ENCODE data around the gene PXDN. TPM values are rescaled to one million over a fixed set of nuclear protein-coding genes. Genes with fewer than 3 reads are reported as not detected.

The PXDN gene
- total RNA-seq, 1 donor from 2014 or later = 35.6 TPM

GRCh38 chr2:1647417-1648240 is 96.7 kb downstream of the PXDN start:
- no peak for DNase-seq

- no peak for DNase-seq
Measured at GRCh38 chr2:1645761-1646476, 98.4 kb downstream of the PXDN start.

GRCh38 chr2:1644427-1644826 is 99.9 kb downstream of the PXDN start:
- DNase-seq = no peak

GRCh38 chr2:1642993-1643619 is 101.2 kb downstream of the PXDN start:
- DNase-seq = no peak

- no peak for DNase-seq
Measured at GRCh38 chr2:1642066-1642861, 102.1 kb downstream of the PXDN start.

- DNase-seq = no peak
Measured at GRCh38 chr2:1641523-1641922, 102.8 kb downstream of the PXDN start.

- no peak for DNase-seq
Measured at GRCh38 chr2:1640301-1641135, 103.8 kb downstream of the PXDN start.

- DNase-seq = no peak
Measured at GRCh38 chr2:1639086-1639858, 105.0 kb downstream of the PXDN start.

GRCh38 chr2:1638281-1638860 is 105.9 kb downstream of the PXDN start:
- no peak for DNase-seq

GRCh38 chr2:1636791-1637415 is 107.4 kb downstream of the PXDN start:
- no peak for DNase-seq

- DNase-seq = no peak
Measured at GRCh38 chr2:1635823-1636222, 108.5 kb downstream of the PXDN start.

- no peak for DNase-seq
Measured at GRCh38 chr2:1634681-1635341, 109.5 kb downstream of the PXDN start.

- no peak for DNase-seq
Measured at GRCh38 chr2:1633936-1634587, 110.3 kb downstream of the PXDN start.

GRCh38 chr2:1633092-1633671 is 111.1 kb downstream of the PXDN start:
- DNase-seq = no peak

GRCh38 chr2:1632510-1632909 is 111.8 kb downstream of the PXDN start:
- DNase-seq = no peak

- no peak for DNase-seq
Measured at GRCh38 chr2:1632002-1632348, 112.3 kb downstream of the PXDN start.

GRCh38 chr2:1631292-1632001 is 112.9 kb downstream of the PXDN start:
- DNase-seq = no peak

GRCh38 chr2:1628893-1629292 is 115.4 kb downstream of the PXDN start:
- DNase-seq = no peak
